ENCODE measurements around the gene RNASE2.
"Not testable (repeated sequence)": the region's sequence is repeated elsewhere in the genome, so short reads cannot be mapped to it uniquely, and the experiment has no call there.

Gene RNASE2

DNA sequence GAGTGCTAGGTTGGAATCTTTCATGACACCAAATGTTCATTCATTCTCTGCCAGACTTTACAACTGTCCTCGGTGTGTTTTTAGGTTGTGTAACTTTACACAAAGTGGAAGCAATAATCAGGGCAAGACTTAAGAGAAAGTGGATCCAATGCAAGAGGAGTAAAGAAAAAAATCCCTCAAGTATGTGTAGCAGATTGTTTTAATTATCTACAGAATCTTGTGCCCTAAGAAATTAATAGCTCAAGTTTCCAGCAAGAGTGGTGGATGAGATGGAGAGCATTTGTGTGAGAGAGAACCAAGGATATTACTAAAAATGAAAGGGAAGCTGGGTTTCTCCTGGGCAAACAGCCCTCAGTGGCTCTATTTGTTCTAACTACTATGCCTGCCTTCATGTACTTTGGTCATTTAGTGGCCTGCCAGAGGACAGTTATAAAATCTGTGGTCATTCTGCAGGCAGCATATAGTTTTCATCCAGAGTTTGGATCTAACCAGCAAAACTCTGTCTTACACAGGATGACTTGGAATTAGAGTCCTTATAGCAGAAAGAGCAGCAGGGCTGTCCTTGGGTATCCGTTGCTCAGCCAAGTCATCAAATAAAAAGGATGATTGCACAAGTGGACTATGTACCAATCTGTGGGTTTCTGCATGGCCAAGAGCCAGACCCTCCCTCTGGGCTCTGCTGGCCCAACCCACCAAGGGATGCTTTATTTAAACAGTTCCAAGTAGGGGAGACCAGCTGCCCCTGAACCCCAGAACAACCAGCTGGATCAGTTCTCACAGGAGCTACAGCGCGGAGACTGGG, at the start of gene RNASE2:
Gene RNASE2 (plus strand): TSS at position 752 of the 802 bp plus-strand sequence. CDS start 285 bp downstream, outside the sequence.
- H3K4me3 ChIP-seq (ENCODE audit: low read depth, low read length), result not testable (repeated sequence)

GRCh38 chr14:20905676-20906075, 49.6 kb upstream of the RNASE2 start:
- H3K4me3 ChIP-seq (ENCODE audit: low read depth, low read length), result no peak overlapping the region
- TF ChIP-seq, protein P1, sequence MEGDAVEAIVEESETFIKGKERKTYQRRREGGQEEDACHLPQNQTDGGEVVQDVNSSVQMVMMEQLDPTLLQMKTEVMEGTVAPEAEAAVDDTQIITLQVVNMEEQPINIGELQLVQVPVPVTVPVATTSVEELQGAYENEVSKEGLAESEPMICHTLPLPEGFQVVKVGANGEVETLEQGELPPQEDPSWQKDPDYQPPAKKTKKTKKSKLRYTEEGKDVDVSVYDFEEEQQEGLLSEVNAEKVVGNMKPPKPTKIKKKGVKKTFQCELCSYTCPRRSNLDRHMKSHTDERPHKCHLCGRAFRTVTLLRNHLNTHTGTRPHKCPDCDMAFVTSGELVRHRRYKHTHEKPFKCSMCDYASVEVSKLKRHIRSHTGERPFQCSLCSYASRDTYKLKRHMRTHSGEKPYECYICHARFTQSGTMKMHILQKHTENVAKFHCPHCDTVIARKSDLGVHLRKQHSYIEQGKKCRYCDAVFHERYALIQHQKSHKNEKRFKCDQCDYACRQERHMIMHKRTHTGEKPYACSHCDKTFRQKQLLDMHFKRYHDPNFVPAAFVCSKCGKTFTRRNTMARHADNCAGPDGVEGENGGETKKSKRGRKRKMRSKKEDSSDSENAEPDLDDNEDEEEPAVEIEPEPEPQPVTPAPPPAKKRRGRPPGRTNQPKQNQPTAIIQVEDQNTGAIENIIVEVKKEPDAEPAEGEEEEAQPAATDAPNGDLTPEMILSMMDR (IDR thresholded peaks at IDR 0.05; ENCODE audit: low read depth, low read length), result no peak

DNA sequence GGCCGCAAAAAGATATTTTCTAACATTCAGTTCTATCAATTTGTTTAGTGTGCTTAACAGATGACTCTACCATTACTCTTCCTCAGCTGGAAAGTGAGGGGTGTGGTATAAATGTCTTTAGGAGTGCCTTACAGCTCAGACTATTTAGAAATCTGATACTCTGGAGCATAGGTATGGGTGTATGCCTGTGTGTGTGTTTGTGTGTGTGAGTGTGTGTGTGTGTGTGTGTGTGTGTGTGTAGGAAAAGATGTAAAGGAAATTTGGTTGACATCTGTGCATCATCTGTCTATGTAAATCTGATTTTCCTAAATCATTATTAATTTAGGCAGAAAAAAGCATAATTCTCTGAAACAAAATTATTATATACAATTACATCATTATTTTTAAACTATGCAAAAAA, 48.1 kb upstream of the RNASE2 start:
- H3K4me3 ChIP-seq (ENCODE audit: low read depth, low read length), result no peak overlapping the region
- TF ChIP-seq, protein P1 (IDR thresholded peaks at IDR 0.05; ENCODE audit: low read depth, low read length), result no peak

- not testable (repeated sequence) for H3K4me3 ChIP-seq (ENCODE audit: low read depth, low read length)
Measured at GRCh38 chr14:20910822-20911221, 44.5 kb upstream of the RNASE2 start.

DNA sequence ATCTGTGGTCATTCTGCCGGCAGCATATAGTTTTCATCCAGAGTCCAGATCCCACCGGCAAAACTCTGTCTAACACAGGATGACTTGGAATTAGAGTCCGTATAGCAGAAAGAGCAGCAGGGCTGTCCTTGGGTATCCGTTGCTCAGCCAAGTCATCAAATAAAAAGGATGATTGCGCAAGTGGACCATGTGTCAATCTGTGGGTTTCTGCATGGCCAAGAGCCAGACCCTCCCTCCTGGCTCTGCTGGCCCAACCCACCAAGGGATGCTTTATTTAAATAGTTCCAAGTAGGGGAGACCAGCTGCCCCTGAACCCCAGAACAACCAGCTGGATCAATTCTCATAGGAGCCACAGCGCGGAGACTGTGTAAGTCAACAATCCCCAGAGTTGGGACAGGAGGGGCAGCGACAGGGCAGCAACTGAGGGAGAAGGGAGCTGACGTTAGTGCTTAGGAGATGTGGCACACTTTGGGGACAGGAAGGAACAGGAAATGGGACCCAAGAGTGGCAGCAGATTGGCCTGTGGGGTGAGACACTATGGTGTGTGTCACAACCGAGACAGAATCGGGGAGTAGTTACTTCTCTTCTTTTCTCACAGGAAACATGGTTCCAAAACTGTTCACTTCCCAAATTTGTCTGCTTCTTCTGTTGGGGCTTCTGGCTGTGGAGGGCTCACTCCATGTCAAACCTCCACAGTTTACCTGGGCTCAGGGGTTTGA, 36.1 kb upstream of the RNASE2 start:
- not testable (repeated sequence) for H3K4me3 ChIP-seq (ENCODE audit: low read depth, low read length)

- H3K4me3 ChIP-seq (ENCODE audit: low read depth, low read length), result not testable (repeated sequence)
Measured at GRCh38 chr14:20923766-20924297, 31.5 kb upstream of the RNASE2 start.

DNA sequence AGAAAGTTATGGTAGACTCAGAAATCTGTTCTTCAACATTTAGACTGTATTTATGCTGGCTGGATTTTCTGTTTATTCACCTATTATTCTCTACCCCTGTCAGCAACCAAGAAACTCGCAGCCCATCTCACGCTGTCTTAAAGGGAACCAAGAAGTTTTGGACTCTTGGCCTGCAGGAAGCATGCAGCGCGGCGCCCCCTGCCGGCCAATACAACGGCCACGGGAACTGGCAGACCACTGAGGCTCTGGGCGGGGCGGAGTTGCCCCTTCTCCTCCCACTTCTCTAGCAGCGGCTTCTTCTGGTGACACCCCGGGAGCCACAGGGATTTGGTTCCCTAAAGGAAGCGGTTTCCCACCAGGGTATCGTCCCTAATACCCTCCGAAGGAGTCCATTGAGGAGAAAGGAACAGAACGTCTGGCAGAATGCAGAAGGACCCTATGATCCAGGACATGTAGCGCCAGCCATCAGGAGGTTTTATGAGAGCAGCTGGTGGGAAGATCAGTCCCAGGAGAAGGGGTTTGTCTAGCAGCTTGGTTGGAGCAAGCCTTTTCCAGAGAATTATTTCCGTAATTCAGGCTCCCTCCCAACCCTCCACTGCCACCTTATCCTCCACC, 21.0 kb upstream of the RNASE2 start:
- no peak overlapping the region for H3K4me3 ChIP-seq (ENCODE audit: low read depth, low read length)
- TF ChIP-seq, protein P1 (IDR thresholded peaks at IDR 0.05; ENCODE audit: low read depth, low read length), result peak; percentile 58

DNA sequence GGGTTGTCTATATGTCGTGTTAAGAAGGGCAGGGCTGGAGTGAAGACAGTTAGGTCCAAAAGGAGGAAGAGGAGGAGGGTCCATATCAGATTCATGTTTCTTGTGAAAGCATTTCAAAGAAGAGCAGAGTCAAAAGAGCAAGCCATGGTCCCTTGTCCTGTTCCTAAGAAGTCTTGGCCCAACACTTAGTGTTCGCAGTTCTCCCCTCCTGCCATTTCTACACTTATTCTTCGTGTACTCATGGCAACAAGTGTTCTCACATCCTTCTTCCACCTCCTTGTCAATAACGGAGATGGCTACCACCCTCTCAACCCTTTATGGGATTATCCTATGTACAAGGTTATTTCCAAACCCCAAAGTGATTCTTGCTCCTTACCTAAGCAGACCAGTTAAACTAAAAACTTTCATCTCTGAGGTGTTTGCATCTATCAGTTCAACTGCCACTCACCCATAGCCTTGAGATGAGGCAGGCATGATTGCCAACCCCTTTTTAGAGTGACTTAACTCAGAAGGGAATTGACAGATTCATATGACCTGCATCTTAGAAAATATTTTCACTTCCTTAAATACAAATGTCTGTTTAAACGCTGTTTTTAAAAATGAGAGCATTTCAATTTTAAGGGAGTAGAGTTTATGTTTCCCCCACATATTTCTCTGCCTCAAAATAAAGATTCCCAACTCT, 19.8 kb upstream of the RNASE2 start:
- TF ChIP-seq, protein P1 (IDR thresholded peaks at IDR 0.05; ENCODE audit: low read depth, low read length), result no peak
- no peak overlapping the region for H3K4me3 ChIP-seq (ENCODE audit: low read depth, low read length)

- not testable (repeated sequence) for H3K4me3 ChIP-seq (ENCODE audit: low read depth, low read length)
Measured at GRCh38 chr14:20945146-20945545, 10.1 kb upstream of the RNASE2 start.

DNA sequence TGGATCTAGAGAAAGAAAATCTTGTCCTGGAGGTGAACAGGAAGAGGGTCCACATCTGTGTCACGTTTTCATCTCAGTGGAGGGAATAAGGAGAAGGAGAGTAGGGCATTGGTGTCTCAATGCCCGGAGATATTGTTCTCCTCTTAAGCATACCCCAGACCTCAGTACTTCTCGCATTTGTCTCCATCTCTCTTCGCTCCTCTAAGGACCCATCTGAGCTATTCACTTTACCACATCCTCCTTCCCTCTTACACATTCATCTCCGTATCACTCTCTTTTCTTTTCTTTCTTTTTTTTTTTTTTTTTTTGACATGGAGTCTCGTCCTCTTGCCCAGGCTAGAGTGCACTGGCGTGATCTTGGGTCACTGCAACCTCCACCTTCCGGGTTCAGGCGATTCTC, 8.6 kb upstream of the RNASE2 start:
- H3K4me3 ChIP-seq (ENCODE audit: low read depth, low read length), result not testable (repeated sequence)

DNA sequence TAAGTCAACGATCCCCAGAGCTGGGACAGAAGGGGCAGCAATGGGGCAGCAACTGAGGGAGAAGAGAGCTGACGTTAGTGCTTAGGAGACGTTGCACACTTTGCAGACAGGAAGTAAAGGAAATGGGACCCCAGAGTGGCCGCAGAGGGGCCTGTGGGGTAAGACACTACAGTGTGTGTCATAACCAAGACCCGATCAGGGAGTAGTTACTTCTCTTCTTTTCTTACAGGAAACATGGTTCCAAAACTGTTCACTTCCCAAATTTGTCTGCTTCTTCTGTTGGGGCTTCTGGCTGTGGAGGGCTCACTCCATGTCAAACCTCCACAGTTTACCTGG, 219 bp downstream of the RNASE2 start:
- H3K4me3 ChIP-seq (ENCODE audit: low read depth, low read length), result not testable (repeated sequence)

All from WI38 (cell line).